GM06990 (cell line): Measurements from ENCODE around the gene EPM2AIP1.

Experiments used
- DNase-seq: peaks from one replicate; pipeline ENCODE4 v3.0.0-alpha.2; 2011; ENCODE audit not compliant: insufficient read length; ENCODE audit errors: extremely low read depth
- H3K27me3 ChIP-seq: replicated peaks from 2 replicates; pipeline ENCODE4 v1.6.0; 2011; ENCODE audit warnings: low read length; ENCODE audit not compliant: control insufficient read depth, insufficient read depth
- H3K36me3 ChIP-seq: 2 replicates; pipeline ENCODE4 v1.5.1; 2011; ENCODE audit warnings: low read length; ENCODE audit not compliant: control insufficient read depth, insufficient read depth
- H3K4me3 ChIP-seq: replicated peaks from 2 replicates; pipeline ENCODE4 v1.5.1; 2011; ENCODE audit warnings: low read depth, mild to moderate bottlenecking, control low read depth, low read length
- CTCF ChIP-seq: IDR thresholded peaks from 2 replicates; pipeline ENCODE4 v1.5.1; 2011; ENCODE audit warnings: low read length, control low read depth, mild to moderate bottlenecking, inconsistent platforms; ENCODE audit not compliant: insufficient read depth, poor library complexity, severe bottlenecking

EPM2AIP1 gene

DNA sequence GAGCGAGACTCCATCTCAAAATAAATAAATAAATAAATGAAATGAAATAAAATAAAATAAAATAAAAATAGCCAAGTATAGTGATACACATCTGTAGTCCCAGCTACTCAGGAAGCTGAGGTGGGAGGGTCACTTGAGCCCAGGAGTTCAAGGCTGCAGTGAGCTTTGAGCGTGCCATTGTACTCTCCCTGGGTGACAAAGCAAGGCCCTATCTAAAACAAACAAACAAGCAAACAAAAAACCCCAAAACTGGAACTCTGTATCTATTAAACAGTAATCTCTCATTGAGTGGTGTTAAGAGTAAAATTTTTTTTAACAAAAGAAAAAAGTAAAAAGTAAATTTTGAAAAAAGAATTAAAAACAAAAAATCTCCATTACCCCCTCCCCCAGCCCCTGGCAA is 20.8 kb downstream of the EPM2AIP1 start:
- TF ChIP-seq CTCF, result no peak
- Histone ChIP-seq H3K36me3 (no peaks in the 10 kb centered on the region), H3K27me3 (no peaks in the 10 kb centered on the region), H3K4me3 (no peak overlapping the region)
- DNase-seq, result no peak

DNA sequence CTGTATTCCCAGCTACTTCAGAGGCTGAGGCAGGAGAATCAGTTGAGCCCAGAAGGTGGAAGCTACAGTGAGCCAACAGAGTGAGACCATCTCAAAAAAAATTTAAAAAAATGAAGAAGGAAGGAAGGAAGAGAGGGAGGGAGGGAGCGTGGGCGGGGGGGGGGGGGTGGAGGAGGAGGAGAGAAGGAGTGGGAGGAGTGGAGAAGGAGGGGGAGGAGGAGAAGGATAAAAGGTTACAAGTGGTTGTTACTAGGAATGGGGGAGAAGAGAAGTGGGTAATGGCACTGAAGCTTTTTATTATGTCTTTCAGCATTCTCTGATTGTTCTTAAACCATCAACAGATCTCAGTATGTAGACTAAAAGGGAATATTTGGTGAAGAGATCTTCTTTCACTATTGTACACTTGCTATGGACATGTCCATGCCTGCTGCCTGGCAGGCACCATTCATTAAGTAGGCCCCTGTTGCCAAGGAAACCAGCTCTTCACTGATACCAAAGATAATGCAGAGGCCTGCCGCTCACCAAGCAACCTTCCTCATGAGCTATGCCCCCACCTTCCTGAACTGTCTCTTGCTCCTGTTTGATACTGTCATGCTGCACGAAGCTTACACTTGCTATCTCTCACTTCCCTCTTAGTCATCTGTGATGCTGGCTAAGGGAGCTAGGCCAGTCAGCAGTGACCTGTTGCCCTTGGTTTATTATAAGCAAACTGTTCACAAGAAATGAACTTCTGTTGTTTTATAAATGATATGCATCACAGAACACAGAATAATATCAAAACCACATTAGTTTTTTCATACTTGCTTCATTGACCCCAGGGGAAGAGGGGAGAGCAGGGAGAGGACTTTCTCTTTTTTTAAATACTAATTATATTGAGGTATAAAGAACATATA is 23.1 kb downstream of the EPM2AIP1 start:
- DNase-seq, result peak; percentile 58
- Histone ChIP-seq H3K36me3 (no peaks in the 10 kb centered on the region), H3K27me3 (no peaks in the 10 kb centered on the region), H3K4me3 (no peak overlapping the region)
- no peak for TF ChIP-seq CTCF

GRCh38 chr3:36969085-36969484 is 23.8 kb downstream of the EPM2AIP1 start:
- no peak for DNase-seq
- Histone ChIP-seq H3K4me3 (no peak overlapping the region), H3K27me3 (no peaks in the 10 kb centered on the region), H3K36me3 (no peaks in the 10 kb centered on the region)
- TF ChIP-seq CTCF, result no peak

- no peak for TF ChIP-seq CTCF
- Histone ChIP-seq H3K27me3 (no peaks in the 10 kb centered on the region), H3K4me3 (no peak overlapping the region), H3K36me3 (no peaks in the 10 kb centered on the region)
- DNase-seq, result no peak
Measured at GRCh38 chr3:36965440-36965839, 27.5 kb downstream of the EPM2AIP1 start.

DNA sequence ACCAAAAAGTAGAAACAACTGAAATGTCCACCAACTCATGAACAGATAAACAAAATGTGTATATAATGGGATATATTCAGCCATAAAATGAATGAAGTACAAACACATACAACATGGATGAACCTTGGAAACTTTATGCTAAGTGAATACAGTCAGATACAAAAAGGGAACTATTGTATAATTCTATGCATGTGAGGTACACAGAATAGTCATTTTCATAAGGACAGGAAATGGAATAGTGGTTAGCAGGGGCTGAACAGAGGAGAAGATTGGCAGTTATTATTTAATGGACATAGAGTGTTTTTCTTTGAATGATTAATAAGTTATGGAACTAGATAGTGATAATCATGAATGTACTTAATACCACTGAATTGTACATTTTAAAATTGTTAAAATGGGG is 28.1 kb downstream of the EPM2AIP1 start:
- no peak for TF ChIP-seq CTCF
- no peak for DNase-seq
- Histone ChIP-seq H3K27me3 (no peaks in the 10 kb centered on the region), H3K4me3 (no peak overlapping the region), H3K36me3 (no peaks in the 10 kb centered on the region)
